HG02870 (cell line): ENCODE measurements around the gene MAOA.
"Not testable (repeated sequence)": the region's sequence is repeated elsewhere in the genome, so short reads cannot be mapped to it uniquely, and the experiment has no call there.

Experiments used
- ATAC-seq: cut with Tn5 transposase; IDR thresholded peaks from one replicate; pipeline ENCODE4 v1.9.1; 2021; ENCODE audit warnings: mild to moderate bottlenecking, moderate library complexity; ENCODE audit not compliant: unreplicated experiment

The MAOA gene

DNA sequence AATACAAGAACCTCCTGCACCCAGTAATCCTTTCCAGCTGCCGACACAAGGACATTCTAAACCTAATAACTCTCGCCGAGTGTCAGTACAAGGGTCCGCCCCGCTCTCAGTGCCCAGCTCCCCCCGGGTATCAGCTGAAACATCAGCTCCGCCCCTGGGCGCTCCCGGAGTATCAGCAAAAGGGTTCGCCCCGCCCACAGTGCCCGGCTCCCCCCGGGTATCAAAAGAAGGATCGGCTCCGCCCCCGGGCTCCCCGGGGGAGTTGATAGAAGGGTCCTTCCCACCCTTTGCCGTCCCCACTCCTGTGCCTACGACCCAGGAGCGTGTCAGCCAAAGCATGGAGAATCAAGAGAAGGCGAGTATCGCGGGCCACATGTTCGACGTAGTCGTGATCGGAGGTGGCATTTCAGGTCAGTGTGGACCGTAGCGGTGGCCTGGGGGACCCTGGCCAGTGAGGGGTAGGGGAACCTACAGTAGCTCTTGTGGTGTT, at the start of gene MAOA:
MAOA (plus strand) TSS at position 295 of the 490 bp plus-strand sequence; CDS start at position 338, 43 bp downstream.
- no peak for ATAC-seq

DNA sequence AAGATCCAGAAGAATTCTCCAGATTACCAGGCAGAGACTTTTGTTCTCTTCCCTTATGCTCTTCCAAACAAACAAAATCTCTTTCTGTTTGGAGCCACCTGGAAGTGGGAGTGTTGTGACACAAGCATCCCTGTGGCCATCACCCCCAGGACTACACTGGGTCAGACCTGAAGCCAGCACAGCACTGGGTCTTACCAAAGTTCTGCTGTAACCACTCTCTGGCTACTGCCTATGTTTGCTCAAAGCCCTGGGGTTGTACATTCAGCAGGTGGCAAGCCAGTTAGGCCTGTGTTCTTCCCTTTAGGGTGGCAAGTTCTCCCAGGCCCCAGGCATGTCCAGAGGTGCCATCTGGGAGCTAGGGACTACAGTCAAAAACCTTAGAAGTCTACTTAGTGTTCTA, 43.7 kb upstream of the MAOA start:
- no peak for ATAC-seq

DNA sequence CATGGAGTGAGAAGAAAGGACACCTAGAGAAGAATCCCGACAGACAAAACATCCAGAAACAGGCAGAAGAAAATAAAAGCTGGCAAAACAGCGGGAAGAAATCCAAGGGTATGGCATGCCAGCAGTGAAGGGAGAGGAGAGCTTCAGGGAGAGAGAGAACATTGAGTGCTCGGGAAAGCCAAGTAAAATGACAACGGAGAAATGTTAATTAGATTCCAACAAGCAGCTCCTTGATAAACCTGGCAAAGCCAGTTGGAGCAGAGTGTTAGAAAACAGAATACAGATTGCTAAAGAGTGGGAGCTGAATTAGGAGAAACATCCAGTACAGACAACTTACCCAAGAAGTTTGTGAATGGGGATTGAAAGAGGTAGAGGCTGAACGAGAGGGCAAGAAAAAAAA, 40.4 kb upstream of the MAOA start:
- no peak for ATAC-seq

DNA sequence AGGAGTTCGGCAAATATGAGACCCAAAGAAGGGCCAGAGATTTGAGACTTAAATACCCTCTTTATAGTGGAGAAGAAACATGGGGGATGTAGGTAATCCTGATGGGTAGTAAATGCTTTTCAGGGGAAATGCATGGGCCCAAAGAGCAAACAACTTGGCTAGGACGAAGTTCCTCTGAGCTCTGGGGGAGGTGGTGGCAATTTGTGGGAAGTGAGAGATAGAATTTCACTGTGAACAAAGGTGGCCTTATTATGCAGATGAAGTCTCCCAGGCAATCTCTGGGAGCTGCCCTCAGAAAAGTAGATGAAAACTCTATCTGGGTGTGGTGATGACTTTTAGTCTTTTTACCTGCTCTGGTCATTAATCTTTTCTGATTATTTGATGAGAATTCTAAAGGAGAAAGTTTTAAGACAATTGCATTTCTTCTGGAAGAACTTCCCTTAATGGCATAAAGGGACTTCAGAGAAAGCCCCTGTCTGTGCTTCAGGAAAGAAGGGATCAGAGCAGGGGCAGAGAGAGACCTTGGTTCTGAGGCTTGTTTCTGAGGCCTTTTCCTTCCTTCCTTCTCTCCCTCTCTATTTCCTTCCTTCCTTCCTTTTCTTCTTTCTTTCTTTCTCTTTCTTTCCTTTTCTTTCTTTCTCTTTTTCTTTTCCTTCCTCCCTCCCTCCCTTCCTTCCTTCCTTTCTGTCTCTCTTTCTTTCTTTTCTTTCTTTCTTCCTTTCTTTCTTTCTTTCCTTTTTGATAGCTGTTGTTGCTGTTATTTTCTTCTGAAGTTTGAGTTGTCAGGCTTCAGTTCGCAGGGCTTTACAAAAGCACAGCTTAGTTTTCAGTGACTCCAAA, 37.5 kb upstream of the MAOA start:
- no peak for ATAC-seq

DNA sequence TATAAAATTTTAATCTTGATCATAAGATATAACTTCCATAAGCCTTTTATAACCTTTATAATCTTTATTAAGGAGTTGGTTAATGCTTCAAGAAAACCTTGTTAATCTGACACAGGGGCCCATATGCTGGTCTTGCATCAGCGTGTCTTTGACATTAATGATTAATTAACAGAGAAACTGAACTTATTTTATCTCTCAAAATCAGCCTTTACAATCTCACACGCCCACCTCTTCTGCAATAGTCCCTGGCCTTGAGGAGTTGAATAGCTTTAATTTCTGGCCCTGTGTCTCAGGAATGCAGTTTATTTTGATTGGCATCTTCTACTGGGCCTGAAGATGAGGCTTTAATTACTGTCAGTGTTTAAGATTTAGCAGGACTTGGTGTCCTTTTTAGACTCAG, 36.2 kb upstream of the MAOA start:
- not testable (repeated sequence) for ATAC-seq

DNA sequence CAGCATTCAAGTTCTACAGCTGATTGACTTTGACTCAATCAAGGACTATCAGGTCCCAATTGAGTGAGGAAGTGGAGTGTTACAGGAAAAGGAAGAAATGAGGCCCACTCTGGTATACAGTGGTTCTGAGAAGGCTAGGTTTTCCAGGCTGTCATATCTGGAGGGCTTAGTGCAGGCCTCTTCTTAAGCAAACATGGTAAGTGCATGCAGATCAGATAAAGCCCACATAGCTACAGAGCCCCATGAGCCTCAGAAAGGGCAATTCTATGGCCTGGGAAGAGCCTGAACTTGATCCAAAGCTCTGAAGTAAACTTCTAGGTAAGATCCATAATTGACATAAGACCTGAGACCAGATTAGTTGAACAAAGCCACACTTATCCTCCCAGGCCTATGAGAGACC, 29.0 kb upstream of the MAOA start:
- no peak for ATAC-seq

DNA sequence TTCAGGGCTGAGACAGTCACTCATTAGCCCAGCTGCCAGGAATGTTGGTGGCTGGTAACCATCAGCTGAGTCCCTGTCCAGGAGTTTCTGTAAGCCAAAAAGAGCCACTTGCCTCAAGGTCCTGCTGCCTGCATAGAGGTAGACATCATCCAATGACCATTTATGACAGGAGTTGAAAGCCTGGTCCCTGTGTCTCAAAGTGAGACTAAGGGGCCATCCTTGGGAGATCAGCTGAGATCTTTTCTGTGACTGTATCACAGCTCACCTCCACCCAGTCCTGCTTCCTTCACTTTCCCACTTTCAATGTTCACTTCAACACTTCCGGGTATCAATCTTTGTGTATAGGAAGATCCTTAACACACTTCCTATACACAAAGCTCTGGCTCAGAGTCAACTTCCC, 28.4 kb upstream of the MAOA start:
- no peak for ATAC-seq

DNA sequence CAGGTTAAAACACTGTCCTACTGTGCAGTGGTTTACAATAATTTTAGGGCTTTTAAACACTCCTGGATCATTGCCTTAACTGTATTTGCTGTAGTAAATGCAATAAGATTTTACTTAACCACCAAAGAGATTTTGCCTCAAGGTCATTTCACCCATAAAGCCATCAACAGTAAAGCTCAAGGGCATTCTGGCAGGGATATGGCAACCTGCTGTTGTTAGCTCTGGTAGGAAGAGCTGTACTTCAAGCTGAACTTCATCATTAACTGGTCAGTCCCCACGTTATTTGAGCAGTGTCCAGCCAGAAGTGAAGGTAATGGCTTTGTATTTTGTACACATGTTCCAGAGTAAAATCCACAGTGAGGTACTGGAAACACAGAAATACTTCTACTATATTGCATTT, 26.9 kb upstream of the MAOA start:
- ATAC-seq, result no peak

DNA sequence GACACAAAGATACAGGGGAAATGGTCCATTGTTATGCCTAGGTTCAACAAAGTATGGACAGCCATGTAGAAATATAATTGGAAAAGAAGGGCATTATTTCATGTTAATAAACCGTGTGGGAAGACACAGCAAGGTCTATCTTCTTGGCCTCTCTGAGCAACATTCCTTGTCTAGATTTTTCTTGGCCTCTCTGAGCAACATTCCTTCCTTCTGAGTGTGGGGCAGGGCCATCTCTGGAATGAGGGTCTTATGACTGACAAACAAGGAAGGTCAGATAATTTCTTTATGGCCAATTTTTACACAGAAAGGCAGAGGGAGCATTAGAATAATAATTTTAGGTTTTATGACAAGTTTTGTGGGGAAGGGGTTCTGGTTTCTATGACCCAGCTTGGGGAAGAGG, 24.3 kb upstream of the MAOA start:
- no peak for ATAC-seq

DNA sequence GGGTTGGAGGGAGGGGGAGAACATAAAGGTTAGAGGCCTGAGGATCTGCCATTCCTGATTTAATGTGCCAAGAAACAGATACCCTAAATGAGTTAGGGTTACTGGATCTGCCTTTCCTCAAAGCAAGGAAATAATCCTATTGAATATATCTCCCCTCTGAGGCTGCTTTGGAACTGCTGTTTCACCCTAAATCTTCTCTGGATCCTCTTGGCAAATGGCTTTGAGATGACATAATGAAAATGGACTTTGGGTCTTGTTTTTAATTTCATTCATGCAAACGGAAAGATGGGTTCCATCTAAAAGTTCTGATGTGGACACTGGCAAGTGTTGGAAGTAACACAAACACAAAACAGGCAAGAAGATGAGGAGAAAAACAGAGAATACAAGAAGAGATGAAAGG, 23.0 kb upstream of the MAOA start:
- no peak for ATAC-seq

DNA sequence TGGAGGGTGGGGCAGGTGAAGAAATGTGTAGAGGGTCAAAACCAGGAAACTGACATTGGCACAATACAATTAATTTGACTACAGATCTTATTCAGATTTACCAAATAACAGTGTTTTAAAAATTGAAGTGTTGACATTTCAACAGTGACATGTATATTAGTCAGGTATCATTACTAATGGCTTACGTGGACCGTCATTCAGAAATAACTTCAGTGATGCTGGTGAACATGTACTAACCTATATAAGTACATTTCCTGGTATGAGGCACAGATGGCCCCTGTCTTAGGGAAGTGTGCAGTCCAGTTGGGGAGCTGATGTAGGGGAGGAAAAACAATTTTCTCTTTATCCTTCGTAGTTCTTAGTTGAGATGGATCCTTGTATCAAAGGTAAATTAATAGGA, 22.3 kb upstream of the MAOA start:
- ATAC-seq, result no peak

DNA sequence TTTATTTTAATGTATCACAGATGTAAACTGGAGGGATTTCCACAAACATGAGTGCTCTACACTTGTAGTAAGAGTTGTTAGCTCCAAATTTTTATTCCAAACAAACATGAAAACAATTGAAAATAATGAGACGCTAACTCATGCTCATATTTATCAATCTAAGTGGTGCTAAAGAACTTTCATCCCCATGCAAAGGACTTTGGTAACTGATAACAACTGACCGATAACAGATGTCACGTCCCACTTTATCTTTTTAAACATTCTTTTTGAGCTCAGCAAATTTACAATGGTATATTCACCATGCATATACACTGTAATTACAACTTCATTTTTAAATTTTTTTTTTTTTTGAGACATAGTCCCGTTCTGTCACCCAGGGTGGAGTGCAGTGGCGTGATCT, 15.6 kb upstream of the MAOA start:
- ATAC-seq, result no peak

DNA sequence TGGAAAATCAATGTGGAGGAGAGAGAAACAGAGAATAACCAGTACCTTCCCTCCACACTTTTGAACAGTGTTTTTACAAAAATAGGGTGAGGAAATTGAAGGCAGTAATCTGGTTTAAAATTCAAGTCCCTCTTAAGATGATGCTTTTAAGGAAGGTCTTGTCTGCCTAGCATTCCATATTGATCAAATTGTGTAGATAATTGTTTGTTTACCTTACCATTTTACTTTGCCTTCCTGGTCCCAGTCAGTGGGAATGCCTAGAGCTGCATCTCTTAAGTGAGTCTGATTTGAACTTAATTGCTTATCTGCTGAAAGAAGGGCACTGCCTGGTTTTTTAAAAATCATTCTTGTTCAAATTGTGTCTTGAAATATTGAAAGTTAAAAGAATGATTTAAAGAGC, 14.4 kb upstream of the MAOA start:
- ATAC-seq, result no peak

DNA sequence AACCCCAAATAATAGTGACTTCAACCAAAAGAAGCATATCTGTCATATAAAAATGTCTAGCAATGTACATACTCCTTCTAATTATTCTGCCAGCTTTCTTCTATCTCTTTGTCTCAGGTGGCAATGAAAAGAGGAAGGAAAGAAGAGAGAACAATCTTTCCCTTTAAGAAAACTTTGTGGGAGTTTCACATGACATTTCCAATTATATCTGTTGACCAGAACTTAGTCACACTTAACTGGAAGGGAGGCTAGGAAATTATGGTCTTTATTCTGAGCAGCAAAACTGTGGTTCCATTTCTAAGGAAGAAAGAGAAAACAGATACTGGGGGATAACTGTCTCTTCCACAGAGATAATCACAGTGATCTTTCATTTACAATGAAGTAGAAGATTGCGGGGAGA, 12.9 kb upstream of the MAOA start:
- ATAC-seq, result no peak

DNA sequence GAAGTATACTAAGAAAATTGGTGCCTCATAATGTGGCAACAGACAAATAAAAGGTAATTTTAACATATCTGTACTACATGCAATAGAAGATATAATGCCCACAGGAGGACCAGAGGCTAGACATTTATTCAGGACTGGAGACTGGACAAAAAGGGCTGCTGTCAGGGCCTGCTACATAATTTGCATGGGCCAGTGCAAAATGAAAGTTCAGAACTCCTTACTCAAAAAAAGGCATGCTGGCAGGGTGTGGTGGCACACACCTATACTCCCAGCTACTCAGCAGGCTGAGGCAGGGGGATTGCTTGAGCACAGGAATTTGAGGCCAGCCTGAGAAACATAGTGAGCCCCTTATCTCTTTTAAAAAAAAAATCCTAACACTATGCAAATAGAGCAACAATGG, 12.4 kb upstream of the MAOA start:
- no peak for ATAC-seq

DNA sequence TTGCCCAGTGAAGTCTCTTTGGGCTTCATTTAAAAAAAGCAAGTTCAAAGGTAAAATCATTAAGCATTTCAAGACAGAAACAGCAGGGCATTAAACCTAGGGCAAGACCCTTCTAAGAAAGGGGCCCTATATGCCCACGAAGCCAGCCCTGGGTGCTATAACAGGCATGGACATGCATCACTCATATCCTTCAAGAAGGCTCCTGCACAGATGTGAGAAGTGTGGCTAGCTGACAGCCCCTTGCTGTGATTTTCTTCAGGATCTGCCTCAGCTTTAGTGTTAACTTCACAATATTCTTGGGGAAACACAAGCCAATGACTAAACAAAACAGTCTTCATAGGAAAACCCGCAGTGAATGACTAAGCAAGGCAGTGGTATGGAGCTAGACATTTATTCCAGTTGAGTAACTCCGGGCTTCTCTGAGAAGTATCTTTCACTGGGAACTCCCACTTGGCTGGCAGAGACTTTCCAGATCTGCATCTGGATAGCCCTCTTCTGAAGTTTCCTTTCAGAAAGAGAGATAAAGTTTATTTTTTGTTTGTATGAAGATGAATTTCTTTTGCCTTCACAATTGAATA, 11.9 kb upstream of the MAOA start:
- no peak for ATAC-seq

DNA sequence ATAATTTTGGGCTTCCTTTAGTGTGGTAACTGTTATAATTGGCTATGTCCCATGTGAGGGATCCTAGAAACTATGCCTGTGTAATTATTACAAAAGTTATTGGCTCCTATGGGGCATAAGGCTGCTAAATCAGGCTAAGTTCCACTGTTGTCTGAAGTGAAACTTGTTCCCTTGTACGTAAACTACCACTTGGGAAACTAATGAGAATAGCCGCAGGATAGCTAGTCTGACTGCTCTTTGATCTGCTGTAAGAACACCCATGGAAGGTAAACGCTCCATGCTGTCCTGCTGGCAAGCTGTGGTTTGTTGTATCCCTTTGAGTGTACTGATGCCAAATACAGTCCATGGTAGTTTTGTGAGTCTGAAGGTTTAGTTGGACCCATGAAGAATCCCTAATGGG, 9.3 kb upstream of the MAOA start:
- ATAC-seq, result no peak

DNA sequence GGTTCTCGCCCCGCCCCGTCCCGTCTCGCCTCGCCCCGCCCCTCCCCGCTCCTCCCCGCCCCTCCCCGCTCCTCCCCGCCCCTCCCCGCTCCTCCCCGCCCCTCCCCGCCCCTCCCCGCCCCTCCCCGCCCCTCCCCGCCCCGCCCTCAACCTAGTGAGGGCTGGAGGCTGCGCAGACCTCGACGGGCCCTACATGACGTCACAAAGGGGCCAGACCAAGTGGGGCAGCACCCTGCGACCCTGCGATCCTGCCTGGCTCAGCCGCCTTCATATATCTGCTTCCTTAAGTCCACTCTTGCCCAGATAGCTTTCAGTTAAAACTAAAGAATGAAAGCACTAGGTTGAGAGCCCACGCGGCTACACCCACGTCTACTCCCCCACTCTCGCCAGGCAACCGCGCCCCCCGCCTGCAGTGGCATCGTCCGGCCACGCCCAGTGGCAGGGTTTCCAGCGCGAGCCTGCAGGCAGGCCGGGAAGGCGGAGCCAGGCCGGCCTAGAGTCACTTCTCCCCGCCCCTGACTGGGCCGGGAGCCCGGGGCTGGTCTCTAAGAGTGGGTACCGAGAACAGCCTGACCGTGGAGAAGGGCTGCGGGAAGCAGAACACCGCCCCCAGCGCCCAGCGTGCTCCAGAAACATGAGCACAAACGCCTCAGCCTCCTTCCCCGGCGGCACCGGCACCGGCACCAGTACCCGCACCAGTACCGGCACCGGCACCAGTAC, 1.5 kb upstream of the MAOA start:
- peak; percentile 96 for ATAC-seq

DNA sequence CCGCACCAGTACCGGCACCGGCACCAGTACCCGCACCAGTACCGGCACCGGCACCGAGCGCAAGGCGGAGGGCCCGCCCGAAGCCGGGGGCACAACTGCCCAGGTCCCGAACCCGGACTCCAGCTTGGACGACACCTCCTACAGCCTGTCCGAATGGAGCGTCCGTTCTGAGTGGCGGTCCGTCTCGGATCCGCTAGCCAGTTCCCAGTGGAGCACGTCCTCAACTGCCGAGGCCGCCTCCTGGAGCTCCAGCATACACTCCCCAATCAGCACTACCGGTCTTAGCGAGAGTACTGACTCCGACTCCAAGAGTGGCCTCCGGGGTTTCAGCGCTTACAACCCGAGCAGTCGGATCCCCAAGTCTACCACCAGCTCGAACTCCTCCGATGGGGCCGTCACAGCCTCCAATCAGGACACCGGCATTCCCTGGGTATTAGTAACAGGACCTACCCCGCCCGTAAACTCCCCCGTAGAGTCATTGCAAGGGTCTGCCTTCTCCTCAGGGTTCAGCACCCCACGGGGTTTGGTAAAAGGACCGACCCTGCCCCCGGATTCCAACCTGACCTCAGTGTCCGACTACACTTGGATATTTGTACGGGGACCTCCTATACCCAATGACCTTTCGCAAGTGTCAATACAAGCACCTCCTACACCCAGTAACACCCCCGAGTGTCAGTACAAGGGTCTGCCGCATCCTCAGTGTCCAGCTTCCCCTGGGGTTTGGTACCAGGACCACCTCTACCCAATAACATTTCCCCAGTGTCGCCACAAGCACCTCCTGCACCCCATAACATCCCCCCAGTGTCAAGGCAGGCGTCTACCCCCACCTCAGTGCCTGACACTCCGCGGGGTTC, 721 bp upstream of the MAOA start:
- peak; percentile 7 for ATAC-seq

DNA sequence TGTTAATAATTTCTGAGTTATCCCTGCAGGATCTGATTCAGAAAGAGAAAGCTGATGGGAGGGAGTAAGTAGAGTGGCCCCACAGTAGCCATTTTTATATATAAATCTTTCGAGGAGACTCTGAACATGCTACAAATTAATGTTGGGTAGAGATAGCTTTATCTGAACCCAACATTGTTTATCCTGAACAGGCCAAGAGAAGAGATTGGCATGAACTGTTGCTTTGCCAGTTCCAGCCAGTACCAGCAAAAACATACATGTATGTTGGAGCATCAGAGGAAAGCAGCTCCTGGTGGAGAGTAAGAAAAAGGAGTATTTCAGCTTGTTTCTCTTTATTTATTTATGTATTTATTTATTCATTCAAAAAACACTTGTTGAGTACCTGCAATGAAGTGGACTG, 1.6 kb downstream of the MAOA start:
- no peak for ATAC-seq
